DMS 273 (cell line): ENCODE data around the gene TCERG1L.
"Not testable (repeated sequence)": the region's sequence is repeated elsewhere in the genome, so short reads cannot be mapped to it uniquely, and the experiment has no call there.

Source experiments
- DNase-seq: peaks from one replicate; lab custom pipeline; 2025; ENCODE audit not compliant: unreplicated experiment; lab: John Stamatoyannopoulos, UW

The TCERG1L gene

DNA sequence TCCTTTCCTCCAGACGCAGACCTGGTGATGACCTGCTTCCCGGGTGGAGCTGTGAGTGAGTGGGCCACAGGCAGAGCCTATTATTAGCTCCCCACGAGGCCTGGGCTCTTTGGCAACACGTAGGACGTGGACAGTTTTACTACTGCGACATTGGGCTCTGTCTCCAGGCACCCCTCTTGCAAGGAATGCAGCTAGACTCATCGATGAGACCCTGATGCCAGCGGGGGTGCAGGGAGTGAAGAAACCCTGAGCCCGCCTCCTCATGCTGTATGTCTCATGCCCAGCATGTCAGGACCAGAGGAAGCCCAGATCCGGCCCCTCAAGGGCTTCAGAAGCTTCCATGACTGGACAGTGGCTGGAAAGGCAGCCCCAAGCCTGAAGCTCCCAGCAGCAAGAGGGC is 161.9 kb downstream of the TCERG1L start:
- DNase-seq: no peak

DNA sequence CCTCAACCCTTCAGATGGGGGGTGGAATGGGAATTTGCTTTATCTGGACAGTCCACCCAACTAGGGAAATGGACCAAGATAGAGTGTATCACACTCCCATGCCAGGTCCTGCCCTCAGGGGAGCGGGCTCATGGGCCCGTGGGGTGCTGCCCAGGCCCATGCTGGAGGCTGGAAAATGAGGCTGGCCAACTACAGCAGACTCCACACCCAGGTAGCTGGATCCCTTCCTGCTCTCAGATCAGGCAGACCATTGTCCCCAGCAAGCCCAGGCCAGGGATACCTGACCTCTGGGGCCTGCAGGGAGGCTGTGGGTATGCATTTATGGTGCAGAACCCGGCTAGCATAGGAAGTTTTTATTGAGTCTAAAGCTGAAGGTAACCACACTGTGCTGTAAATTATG is 162.4 kb downstream of the TCERG1L start:
- no peak for DNase-seq

- DNase-seq: no peak
These were observed 163.3 kb downstream of the TCERG1L start for GRCh38 chr10:131148270-131148669.

DNA sequence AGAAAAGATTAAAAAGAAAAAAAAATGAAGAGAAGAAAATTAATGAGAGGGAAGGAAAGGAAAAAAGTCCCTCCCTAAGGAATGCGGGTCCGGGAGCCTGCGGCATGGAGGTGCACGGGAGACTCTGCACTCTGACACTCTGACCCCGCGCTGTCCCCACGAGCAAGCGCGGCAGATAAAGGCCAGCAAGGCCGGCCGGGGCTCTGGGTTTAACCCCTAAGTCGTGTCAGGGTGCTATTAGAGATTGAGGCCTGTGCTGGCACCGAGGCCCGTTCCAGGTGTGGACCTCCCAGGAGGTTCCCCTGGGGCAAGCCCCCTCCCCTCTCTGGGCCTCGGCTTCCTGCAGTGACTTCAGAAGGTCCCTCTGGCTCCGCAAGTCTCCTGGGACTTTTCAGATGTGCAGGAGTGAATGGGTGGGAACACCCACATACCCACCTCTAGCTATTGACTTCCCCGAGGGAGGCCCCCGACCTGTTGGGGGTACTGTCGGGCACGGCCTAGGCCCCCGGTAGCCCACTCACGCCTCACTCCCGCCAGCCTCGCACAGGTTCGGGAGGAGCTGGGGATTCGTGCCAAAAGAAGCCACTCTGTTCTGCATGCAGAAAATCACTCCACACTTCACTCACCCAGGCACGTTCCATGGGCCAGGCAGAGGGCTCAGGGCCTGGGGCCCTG is 164.1 kb downstream of the TCERG1L start:
- DNase-seq: no peak

GRCh38 chr10:131146790-131147189 is 164.7 kb downstream of the TCERG1L start:
- no peak for DNase-seq

- no peak for DNase-seq
These were observed 165.8 kb downstream of the TCERG1L start for GRCh38 chr10:131145756-131146155.

- no peak for DNase-seq
These were observed 166.7 kb downstream of the TCERG1L start for GRCh38 chr10:131144711-131145375.

DNA sequence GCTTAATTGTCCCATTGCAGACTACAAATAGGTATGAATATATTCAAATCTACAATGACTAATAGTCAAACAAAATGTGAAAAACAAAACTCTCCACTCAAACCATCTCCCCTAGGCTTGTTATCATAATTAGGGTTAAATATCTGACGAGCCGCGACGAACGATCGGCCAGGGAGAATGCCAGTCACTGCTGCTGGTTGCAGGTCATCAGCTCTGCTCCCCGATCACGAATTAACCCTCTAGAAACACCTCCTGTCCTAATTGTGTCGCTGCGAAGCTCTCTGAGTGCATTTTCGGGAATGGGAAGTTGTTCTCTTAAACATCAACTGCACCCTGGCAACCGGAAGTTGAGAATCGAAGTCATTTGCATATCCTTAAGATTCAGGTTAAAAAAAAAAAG is 167.3 kb downstream of the TCERG1L start:
- DNase-seq: no peak

DNA sequence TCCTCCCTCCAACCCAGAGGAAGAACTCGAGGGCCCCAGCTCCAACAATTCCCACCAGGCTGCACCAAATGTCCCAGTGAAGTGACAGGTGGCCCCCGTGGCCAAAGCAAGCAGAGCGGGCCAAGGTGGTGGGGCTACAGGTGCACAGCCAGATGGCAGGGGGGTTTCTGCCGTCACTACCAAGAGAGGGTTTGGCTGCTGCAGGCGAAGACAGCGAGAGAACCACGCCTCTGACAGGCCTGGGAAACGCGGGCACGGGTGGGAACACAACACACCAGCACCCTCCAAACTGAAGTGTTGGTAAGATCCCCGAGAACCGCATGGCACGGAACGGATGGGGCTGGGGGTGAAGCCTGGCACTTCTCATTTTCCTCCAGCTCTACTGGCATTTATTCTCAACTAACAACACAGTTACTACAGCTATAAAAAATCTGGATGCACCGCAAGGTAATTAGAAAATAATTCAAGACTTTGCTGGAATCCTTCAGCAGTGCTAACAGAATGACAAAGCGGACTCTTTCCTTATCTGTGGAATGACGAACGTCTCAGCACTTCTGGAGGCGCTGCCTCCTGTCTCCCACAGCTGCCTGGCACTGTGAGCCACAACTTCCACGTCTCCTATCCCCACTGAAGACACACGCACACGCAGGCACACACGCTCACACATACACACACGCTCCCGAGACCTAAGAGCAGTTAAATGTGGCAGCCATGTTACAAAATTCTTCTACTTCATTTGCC is 167.9 kb downstream of the TCERG1L start:
- DNase-seq: no peak

- DNase-seq: no peak
These were observed 168.8 kb downstream of the TCERG1L start for GRCh38 chr10:131142517-131143380.

DNA sequence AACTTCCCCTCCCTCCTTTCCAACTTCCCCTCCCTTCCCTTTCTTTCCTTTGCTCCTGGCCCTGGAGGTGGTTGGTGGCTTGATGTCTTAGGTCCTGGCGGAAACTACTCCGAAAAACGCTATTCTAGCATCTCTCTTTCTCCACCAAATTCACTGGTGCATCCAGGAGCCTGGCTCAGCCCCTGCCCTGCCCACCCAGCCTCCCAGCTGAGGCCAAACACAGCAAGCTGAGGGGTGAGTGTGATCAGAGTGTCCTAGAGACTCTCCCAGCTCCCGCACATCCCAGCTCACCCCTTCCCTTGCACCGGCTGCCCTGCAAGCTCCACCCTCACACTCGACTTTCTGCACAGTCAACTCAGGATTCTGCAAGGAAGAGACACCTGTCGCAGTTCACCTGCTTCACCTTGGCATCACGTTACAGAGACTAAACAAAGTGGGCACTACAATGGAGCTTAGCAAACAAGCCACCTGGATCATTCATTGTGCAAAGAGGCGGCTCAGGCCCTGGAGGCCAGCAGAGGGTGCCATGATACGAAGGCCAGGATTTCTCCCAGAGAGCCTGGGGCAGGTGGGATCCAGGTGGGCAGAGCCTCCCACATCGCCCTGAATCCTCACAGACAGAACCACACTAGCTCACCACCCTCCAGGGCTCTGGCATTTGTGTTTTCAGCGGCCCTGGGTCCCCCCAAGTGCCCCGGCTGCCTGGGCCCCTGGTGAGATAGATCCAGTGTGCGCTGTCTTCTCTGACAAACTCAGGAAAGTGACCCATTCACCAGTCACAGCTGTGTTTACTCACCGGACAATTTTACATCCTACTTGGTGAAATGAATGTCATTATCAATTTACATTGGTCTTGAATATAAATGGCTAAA is 169.6 kb downstream of the TCERG1L start:
- DNase-seq: no peak

DNA sequence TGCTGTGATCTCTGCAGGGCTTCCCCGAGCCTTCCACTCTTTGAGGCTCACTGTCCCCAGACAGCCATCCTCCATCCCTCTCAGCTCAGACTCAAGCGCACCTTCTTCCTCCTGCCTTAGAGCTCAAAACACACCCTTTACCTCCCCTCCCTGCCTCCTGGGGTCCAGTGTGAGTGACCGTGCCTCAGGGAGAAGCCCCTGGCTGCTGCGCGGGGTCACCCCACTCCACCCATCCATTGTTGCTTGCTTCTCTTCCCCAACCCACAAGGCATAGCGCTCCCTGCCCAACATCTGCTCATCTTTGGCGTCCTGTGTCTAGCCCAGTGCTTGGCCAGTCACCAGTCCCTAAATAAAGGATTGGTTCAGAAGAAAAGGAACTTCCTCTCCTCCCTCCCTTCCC is 170.3 kb downstream of the TCERG1L start:
- no peak for DNase-seq

DNA sequence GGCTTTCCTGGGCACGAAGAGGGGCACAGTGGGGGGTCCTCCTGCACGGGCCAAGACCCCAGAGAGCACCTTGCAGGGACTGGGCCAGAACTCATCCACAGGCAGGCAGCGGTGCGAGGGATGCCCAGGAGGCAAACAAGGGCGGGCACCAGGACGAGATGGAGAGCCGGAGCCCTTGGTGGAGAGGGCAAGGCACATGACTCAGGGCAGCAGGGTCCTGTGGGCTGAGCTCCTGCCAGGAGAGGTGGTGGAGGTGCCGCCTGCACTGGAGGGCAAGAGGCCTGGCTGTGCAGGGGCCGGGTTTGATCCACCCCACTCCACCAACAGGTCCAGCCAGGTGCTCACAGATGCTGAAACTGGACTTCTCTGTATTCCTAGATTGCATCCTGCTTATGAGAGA is 170.9 kb downstream of the TCERG1L start:
- no peak for DNase-seq

- no peak for DNase-seq
These were observed 174.3 kb downstream of the TCERG1L start for GRCh38 chr10:131137223-131137622.

GRCh38 chr10:131136336-131136735 is 175.2 kb downstream of the TCERG1L start:
- DNase-seq: not testable (repeated sequence)

- DNase-seq: no peak
These were observed 175.8 kb downstream of the TCERG1L start for GRCh38 chr10:131135716-131136115.

DNA sequence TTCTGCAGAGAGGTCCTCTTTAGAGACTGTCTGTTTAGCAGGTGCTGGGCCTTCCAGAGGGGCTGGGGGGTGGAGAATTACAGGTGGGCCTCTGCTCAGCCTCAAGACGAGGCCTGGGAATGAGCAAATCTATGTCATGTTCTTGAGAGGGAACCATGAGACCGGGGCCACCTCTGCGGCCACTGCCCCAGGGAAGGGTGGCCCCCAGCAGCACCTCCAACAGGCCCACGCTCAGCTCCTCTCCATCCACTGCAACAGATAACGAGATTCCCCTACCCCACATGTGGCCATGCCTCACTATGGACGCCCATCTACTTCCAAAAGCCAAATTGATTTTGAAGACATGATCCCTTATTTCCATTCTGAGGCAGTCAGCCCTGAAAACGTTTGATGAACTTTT is 176.9 kb downstream of the TCERG1L start:
- DNase-seq: no peak

- DNase-seq: no peak
These were observed 177.4 kb downstream of the TCERG1L start for GRCh38 chr10:131134001-131134576.

GRCh38 chr10:131132681-131133080 is 178.8 kb downstream of the TCERG1L start:
- no peak for DNase-seq
